Motor neuron (in vitro differentiated cells): Measurements from ENCODE around the gene OR52B2. TPM values are rescaled to one million over a fixed set of nuclear protein-coding genes. Genes with fewer than 3 reads are reported as not detected.
"Not testable (repeated sequence)": the region's sequence is repeated elsewhere in the genome, so short reads cannot be mapped to it uniquely, and the experiment has no call there.

Source experiments
- ATAC-seq, 8 experiments: fragments of 200-7000 bp; cut with Tn5 transposase; replicated peaks in 6 of 8; 2 replicates each; pipeline ENCODE4 v1.8.0; 2021; ENCODE audit warnings: mild to moderate bottlenecking in 8 of 8, moderate library complexity in 8 of 8
- H3K27ac ChIP-seq, 2 donors: fragments of 250-450 bp; sonication (Bioruptor Pico); 2 replicates each; pipeline ENCODE4 v1.9.0; 2021; ENCODE audit warnings: antibody characterized with exemption in 2 of 2, mild to moderate bottlenecking in 2 of 2, moderate library complexity in 1 of 2
- H3K4me1 ChIP-seq, 2 donors: fragments of 250-450 bp; sonication (Bioruptor Pico); replicated peaks in 1 of 2; 2 replicates each; pipeline ENCODE4 v1.6.1; 2021; ENCODE audit warnings: antibody characterized with exemption in 2 of 2, mild to moderate bottlenecking in 2 of 2, moderate library complexity in 1 of 2
- H3K4me3 ChIP-seq, 5 donors: fragments of 250-450 bp; sonication (Bioruptor Pico); 2 replicates each; pipeline ENCODE4 v1.9.0; 2021; ENCODE audit warnings: antibody characterized with exemption in 5 of 5, mild to moderate bottlenecking in 5 of 5, moderate library complexity in 4 of 5
- WGBS, 10 experiments: fragments of 450-650 bp; shearing (Covaris generic); methylation state at CpG; one replicate each; pipeline ENCODE4 v1.0.0; 2022; 5-methylcytosine and 5-hydroxymethylcytosine counted together
- in situ Hi-C, 9 experiments: fragments of 400-800 bp; cut with MboI; loops; one replicate each; pipeline ENCODE4 v1.15.0; 2021; ENCODE audit warnings: low sequenced_read_pairs in 9 of 9, low pct_unique_long_range_greater_than_20kb in 2 of 9; ENCODE audit not compliant: unreplicated experiment in 9 of 9
- total RNA-seq, 8 experiments: library from RNA; unstranded; fragments of 300-600 nt; gene quantifications; 2 replicates each; pipeline versions ENCODE4 v1.2.3 to v1.2.4, GENCODE V29; 2022

Gene OR52B2
- total RNA-seq, 8 experiments from 2014 or later = 0.18 to 0.81 TPM; not detected in 6

DNA sequence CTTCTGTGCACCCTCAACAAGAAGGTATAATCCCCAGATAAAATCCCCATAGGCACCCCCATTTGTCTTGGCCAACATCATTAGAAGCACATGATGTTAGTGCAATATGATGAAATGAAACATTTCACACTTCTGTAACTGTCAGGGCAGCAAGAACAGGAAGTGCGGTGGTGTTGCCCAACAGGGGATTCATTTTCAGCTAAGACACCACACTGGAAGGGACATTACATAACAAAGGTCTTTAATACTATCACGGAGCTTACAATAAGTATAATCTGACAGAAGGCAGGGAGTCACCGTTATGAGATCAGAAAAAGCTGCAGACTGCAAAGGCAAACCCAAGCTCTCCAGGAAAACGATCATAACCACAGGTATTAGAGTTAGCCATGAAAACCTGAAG, 30.8 kb upstream of the OR52B2 start:
- WGBS, 10 experiments = 37 to 88% (median 81%) methylated on average over 1 to 4 of the region's 4 CpGs; no CpG with 5 or more reads in 4 of the 10 experiments
- ATAC-seq = no peak

DNA sequence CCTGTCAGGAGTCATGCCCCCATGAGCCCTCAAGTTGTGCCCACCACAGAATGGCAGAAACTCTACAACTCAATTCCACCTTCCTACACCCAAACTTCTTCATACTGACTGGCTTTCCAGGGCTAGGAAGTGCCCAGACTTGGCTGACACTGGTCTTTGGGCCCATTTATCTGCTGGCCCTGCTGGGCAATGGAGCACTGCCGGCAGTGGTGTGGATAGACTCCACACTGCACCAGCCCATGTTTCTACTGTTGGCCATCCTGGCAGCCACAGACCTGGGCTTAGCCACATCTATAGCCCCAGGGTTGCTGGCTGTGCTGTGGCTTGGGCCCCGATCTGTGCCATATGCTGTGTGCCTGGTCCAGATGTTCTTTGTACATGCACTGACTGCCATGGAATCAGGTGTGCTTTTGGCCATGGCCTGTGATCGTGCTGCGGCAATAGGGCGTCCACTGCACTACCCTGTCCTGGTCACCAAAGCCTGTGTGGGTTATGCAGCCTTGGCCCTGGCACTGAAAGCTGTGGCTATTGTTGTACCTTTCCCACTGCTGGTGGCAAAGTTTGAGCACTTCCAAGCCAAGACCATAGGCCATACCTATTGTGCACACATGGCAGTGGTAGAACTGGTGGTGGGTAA, 29.2 kb upstream of the OR52B2 start, which contains the start of gene OR52W1:
Gene OR52W1, plus strand, starts transcription at position 51 of the 637 bp plus-strand sequence. Its CDS starts 0 bp downstream, at position 51.
- H3K4me1 ChIP-seq = no peaks in the 10 kb centered on the region
- ATAC-seq = no peak
- H3K27ac ChIP-seq = no peak within 1 kb of the TSS
- in situ Hi-C loops = no loop called here
- H3K4me3 ChIP-seq = no peak within 1 kb of the TSS
- 87 to 100% (median 93%) methylated on average over 1 to 4 of the region's 5 CpGs; no CpG with 5 or more reads in 7 of the 10 experiments for WGBS, 10 experiments

More for the DNA sequence above, 30.8 kb upstream of the OR52B2 start:
- H3K4me1 ChIP-seq = no peaks in the 10 kb centered on the region
- in situ Hi-C loops = no loop called here
- H3K4me3 ChIP-seq = no peak overlapping the region
- H3K27ac ChIP-seq = no peak overlapping the region

DNA sequence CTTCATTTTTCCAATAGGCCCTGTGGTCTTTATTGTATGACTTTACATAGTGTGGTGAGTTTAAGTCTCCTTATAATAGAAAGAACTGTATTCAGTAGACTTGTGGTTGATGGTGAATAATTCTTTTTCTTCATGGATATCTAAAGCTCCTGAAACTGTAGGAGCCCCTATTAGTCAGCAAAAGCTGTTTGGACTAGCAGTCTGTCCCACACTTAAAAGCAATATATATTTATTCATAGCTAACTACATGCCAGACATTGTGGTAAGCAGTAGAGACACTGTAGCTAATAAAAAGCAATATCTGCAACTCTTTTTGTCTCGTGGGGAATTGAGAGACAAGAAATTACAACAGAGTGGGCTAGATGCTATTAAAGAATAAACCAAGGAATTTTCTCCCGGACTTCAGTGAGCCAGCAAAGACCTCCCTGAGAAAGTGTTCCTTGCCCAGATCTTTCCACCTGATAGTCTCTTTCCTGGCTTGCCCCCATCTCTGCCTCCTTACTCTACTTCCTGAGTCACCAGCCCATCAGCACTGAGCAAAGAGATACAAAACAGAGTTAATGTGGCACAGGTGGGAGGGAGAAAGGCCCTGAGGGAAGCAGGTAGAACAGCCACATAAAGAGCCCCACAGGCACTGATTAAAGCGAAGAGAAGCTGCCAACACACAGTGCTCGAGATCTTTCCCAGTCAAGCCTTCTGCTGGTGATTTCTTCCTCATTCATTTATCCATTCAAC, 27.5 kb upstream of the OR52B2 start:
- Histone ChIP-seq H3K4me1 (no peaks in the 10 kb centered on the region), H3K4me3 (no peak overlapping the region), H3K27ac (no peak overlapping the region)
- ATAC-seq = no peak
- WGBS, 10 experiments = 10 to 100% (median 71%) methylated on average over 1 to 3 of the region's 4 CpGs; no CpG with 5 or more reads in 2 of the 10 experiments
- in situ Hi-C loops = no loop called here

DNA sequence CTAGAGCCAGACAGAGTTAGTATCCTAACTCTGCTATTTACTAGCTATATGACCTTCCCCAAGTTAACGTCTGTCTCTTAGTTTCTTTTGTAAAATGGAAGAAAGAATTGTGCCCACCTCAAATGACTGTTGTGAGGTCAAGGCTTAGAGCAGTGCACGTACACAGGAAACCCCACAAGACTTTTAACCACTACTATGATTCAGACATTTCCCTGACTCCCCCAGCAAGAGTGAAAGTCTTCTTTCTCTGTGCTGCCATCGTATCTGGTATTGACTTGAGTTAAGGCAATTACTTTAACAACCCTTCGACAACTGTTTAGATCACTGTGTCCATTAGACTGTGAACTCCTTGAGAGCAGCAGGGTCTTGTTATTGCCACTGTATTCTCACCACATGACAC, 26.3 kb upstream of the OR52B2 start:
- WGBS, 10 experiments = 27 to 83% (median 60%) methylated on average over 1 to 4 of the region's 4 CpGs; no CpG with 5 or more reads in 3 of the 10 experiments
- Histone ChIP-seq H3K4me3 (no peak overlapping the region), H3K27ac (no peak overlapping the region), H3K4me1 (no peaks in the 10 kb centered on the region)
- in situ Hi-C loops = no loop called here
- ATAC-seq = no peak

DNA sequence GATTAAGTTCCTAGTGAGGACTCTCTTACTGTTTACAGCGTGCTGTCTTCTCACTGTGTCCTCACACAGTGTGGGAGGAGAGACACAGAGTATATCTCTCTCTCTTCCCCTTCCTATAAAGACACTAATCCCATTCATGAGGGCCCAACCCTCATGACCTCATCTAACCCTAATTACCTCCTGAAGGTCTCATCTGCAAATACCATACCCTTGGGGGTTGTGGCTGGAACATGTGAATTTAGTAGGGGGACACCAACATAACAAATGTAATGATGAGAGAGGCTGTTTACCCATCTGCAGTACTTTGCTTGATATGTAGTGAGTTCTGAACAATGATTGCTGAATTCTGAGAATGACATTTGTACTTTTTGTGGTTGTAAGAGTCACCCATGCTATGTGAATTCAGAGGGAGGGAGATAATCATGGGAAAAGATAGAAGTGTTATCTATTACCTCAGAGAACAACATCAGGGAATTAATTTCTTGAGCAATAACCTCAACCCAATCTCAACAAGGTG, 24.0 kb upstream of the OR52B2 start:
- ATAC-seq = peak in 1 of 8 experiments; percentile 54
- Histone ChIP-seq H3K4me3 (no peak overlapping the region), H3K4me1 (no peaks in the 10 kb centered on the region), H3K27ac (no peak overlapping the region)
- in situ Hi-C loops = no loop called here
- WGBS, 10 experiments = 50 to 100% (median 57%) methylated on average over 1 of the region's 1 CpG; no CpG with 5 or more reads in 7 of the 10 experiments

DNA sequence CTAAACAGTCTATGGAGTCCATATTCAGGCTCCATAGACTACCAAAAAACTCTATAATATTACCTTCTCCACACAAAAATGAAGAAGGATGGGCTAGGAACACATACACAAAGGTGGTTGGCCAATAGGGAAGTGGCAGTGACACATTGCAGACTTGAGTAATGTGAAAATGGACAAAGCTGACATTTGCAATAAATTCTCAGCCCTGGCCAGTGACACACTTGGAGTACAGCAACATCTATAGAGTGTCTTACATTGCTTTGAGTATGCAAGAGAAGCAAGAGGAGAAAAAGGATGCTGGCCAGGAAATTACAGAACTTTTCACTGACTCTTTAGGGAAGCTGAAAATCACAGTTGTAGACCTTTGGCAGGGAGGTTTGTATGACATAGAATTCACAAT, 21.6 kb upstream of the OR52B2 start:
- H3K4me1 ChIP-seq = no peaks in the 10 kb centered on the region
- H3K27ac ChIP-seq = no peak overlapping the region
- H3K4me3 ChIP-seq = no peak overlapping the region
- in situ Hi-C loops = no loop called here
- ATAC-seq = no peak

DNA sequence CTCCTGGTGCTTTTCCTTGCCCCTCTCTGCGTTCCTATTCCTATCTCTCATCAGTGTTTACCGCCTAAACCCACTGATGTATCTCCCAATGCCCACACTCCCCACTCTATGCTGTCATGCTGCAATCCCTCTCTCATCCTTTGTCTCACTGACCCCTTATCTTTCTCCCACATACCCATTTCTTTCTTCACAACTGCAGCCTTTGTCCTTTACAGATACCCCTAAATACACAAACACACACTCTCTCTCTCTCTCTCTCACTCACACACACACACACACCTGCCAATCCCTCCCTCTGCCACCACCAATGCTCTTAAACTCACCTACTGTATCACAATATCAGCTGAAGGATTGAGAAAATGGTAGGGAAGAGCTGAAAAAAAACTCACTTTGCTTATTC, 5.3 kb upstream of the OR52B2 start:
- 5 to 81% (median 50%) methylated on average over 1 to 2 of the region's 2 CpGs; no CpG with 5 or more reads in 2 of the 10 experiments for WGBS, 10 experiments
- H3K4me3 ChIP-seq = no peak overlapping the region
- no peaks in the 10 kb centered on the region for H3K4me1 ChIP-seq
- in situ Hi-C loops = no loop called here
- no peak for ATAC-seq
- H3K27ac ChIP-seq = no peak overlapping the region

DNA sequence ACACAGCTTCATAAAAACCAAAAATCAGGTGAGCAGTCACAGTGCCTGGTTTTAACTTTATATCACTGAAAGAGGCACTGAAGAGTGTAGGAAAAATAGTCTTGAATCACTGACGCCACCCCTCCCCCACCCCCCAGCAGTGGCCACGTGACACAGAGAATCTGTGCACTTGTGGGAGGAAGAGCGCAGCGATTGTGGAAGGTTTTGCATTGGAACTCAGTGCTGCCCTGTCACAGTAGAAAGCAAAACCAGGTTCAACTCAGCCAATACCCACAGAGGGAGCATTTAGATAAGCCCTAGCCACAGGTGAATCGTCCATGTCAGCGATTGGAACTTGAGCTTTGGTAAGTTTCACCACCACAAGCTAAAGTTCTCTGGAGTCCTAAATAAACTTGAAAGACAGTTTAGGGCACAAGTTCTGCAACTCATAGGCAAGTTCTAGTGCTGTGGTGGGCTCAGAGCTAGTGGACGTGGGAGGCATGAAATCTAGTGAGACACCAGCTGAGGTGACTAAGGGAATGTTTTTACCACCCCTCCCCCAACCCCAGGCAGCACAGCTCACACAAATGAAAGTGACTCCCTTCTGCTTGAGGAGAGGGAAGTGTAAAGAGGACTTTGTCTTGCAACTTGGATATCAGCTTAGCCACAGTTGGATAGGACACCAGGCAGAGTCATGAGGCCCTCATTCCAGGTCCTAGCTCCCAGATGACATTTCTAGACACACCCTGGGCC, 13.3 kb downstream of the OR52B2 start:
- no peak for ATAC-seq
- Histone ChIP-seq H3K4me3 (no peak overlapping the region), H3K27ac (no peak overlapping the region), H3K4me1 (no peaks in the 10 kb centered on the region)
- in situ Hi-C loops = no loop called here
- 52 to 100% (median 69%) methylated on average over 1 to 5 of the region's 7 CpGs; no CpG with 5 or more reads in 2 of the 10 experiments for WGBS, 10 experiments

DNA sequence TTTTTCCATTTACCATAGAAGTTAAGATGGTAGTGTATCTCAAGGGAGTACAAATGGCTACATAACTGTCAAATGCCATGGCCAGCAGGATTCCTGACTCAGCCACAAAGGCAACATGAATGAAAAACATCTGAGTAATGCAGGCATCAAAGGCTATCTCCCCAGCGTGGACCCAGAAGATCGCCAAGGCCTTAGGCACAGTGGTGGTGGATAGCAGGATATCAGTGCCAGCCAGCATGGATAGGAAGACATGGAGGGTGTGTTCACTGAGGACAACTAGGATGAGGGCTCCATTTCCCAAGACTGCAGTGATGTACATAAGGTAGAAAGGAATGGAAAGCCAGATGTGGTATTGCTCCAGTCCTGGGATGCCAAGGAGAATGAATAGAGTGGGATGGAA, 18.0 kb downstream of the OR52B2 start:
- H3K27ac ChIP-seq = no peak overlapping the region
- H3K4me3 ChIP-seq = no peak overlapping the region
- ATAC-seq = no peak
- 73 to 100% (median 95%) methylated on average over 1 to 2 of the region's 2 CpGs; no CpG with 5 or more reads in 4 of the 10 experiments for WGBS, 10 experiments
- in situ Hi-C loops = no loop called here
- no peaks in the 10 kb centered on the region for H3K4me1 ChIP-seq

DNA sequence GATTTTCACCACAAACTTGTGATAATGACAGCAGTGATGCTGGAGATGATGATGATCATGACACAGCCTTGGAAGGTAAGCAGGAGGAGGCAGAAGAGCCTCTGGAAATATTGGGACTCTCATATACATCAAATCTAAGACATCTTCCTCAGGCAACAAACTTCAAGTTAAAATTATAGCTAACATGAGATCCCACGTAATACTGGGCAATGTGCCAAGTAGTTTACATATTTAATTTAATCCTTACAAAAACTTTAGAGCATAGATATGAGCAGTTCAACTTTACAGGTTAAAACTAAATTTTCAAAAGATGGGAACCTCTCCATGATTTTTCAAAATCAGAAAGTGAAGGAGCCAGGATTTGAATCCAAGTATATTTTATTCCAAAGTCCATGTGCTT, 19.0 kb downstream of the OR52B2 start:
- H3K4me3 ChIP-seq = no peak overlapping the region
- no peak overlapping the region for H3K27ac ChIP-seq
- in situ Hi-C loops = no loop called here
- ATAC-seq = no peak
- 0 to 92% (median 75%) methylated on average over 1 of the region's 1 CpG; no CpG with 5 or more reads in 3 of the 10 experiments for WGBS, 10 experiments
- no peaks in the 10 kb centered on the region for H3K4me1 ChIP-seq

DNA sequence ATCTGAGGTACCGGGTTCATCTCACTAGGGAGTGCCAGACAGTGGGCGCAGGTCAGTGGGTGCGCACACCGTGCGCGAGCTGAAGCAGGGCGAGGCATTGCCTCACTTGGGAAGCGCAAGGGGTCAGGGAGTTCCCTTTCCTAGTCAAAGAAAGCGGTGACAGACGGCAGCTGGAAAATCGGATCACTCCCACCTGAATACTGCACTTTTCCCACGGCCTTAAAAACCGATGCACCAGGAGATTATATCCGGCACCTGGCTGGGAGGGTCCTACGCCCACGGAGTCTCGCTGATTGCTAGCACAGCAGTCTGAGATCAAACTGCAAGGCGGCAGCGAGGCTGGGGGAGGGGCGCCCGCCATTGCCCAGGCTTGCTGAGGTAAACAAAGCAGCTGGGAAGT, 26.4 kb downstream of the OR52B2 start:
- in situ Hi-C loops = not testable (repeated sequence)
- WGBS, 10 experiments = no CpG with 5 or more reads among the region's 21 CpGs

DNA sequence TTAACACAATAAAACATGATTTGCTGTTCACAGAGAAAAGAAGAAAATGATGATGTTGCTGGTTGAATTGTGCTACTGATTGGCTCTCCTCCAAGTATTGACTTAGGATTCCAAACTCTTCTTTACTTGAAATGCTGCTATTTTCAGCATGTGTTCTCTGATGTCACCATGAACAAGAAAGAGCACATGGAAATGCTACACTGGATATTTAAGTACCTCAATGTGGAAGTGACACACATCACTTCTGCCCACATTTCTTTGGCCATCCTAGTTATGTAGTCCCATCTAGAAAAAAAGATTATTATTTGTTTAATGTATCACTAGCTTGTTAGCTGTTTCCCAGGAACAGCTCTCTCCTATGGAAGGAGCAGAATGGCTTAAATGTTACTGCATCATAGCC, 27.2 kb downstream of the OR52B2 start:
- in situ Hi-C loops = no loop called here
- H3K27ac ChIP-seq = no peak overlapping the region
- peaks cover 0 to 4% of the 10 kb centered on the region in 2 donors for H3K4me1 ChIP-seq
- no peak overlapping the region for H3K4me3 ChIP-seq
- ATAC-seq = no peak

More for the DNA sequence above, 26.4 kb downstream of the OR52B2 start:
- H3K4me1 ChIP-seq, ATAC-seq: not testable (repeated sequence)
- peak overlapping the region in 1 of 2 donors; percentile 34 for H3K27ac ChIP-seq
- peak overlapping the region in 2 of 5 donors; percentile 21 to 28 for H3K4me3 ChIP-seq

DNA sequence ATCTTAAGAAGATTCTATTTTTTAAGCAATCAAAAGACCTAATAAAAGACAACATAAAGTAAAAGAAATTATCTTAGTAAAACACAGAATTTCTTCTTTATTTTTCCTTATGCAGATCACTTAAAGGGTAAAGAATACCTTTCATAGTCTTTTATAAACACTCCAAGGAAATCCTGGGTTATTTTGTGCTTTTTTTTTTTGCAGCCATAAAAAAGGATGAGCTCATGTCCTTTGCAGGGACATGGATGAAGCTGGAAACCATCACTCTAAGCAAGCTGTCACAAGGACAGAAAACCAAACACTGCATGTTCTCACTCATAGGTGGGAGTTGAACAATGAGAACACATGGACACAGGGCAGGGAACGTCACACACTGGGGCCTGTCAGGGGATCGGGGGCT, 34.2 kb downstream of the OR52B2 start:
- H3K27ac ChIP-seq, H3K4me1 ChIP-seq, H3K4me3 ChIP-seq, in situ Hi-C loops: not testable (repeated sequence)
- ATAC-seq = peak in 5 of 8 experiments; percentile 24 to 63 (median 42)
- 10 to 50% methylated on average over 1 to 2 of the region's 2 CpGs; no CpG with 5 or more reads in 8 of the 10 experiments for WGBS, 10 experiments
